HG02678 (cell line): ENCODE results near the gene PTPRN2.
"Not testable (repeated sequence)": the region's sequence is repeated elsewhere in the genome, so short reads cannot be mapped to it uniquely, and the experiment has no call there.

Experiments
- ATAC-seq: cut with Tn5 transposase; IDR thresholded peaks from one replicate; pipeline ENCODE4 v1.9.1; 2021; ENCODE audit warnings: mild to moderate bottlenecking, moderate library complexity; ENCODE audit not compliant: unreplicated experiment

PTPRN2 gene

DNA sequence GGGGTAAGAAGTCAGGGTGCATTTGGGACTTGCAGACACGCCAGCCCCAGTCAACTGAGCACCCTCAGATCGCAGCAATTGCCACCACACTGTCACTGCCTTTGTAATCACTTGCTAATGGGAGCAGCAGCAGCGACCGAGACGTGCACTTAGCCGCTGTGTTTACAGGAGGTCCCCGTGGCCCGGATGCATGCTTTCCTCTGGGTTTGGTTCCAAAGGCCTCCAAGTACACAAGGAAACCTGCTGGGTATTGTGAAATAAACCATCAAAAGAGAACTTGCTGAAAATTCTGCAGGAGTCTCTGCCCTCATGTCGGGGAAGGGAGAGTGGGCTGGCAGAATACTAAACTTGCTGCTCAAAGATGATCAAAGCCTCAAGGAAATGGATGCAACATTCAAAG is 909.1 kb downstream of the PTPRN2 start:
- ATAC-seq, result no peak

DNA sequence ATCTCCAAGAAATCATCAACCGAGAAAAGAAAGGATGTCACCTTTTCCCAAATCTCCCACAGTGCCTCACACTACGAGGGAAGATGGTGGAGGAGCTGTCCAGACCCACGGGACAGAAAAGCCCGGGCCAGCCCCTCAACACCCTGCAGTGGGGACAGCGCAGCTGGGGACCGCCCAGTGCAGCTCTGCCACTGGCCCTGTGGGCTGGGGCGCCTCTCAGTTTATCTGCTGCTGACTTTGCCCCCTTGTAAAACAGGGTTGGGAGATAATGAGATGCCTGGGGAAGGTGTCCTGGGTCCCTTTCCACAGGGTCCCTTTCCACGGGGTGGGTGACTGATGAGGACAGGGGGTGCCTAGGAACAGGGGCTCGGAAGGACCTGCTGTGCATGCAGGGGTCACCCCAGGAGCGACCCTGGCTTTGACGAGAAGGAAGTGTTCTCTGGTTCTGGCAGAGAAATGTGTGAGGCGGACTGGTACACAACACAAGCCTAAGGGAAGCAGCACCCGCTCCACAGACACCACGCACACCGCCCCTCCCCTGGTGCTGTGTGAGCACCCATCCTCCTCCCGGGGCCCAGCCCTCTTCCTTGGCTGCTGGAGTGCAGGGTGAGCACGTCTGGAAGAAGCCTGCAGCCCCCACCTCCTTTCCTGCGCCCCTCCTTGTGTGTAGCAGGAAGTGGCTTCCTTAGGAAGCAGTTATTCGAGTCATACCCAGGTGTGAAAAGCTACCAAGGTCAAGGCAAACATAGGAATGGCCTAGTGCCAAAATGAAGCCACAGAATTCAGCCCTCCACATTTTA is 911.0 kb downstream of the PTPRN2 start:
- no peak for ATAC-seq

- no peak for ATAC-seq
These were observed 911.6 kb downstream of the PTPRN2 start for GRCh38 chr7:157676001-157676400.

- no peak for ATAC-seq
These were observed 912.1 kb downstream of the PTPRN2 start for GRCh38 chr7:157675427-157675927.

DNA sequence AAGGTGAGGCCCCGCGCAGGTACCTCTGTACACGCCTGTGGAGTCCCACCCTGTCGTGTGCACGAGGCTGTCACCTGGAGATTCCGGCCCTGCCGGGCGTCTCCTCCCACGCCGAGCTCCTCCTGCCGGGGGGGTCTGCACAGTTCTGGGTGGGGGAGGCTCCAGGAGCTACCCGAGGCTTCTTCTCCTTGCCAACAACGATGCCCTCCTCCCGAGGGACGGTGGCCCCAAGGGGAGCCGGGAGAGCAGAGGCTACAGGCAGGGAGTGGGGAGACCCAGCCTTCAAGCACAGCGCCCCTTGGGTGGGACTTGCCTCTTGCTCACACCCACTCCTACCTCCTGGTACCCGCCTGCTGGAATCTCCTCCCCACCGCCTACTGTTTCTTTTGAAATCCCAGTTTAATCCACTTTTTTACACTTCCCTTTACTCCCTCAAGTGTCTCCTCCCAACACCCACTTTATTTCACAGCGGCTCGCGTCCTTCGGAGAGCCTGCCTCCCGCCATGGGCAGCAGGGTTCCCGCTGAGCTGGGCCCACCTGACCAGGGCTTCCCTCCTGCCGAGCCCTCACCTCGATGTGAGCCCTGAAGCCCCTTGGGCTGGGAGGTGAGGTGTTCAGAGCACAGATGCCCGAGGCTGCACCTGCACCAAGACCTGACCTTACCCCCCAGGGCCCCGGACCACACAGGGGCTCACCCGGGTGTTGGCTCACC is 912.8 kb downstream of the PTPRN2 start:
- ATAC-seq, result no peak

DNA sequence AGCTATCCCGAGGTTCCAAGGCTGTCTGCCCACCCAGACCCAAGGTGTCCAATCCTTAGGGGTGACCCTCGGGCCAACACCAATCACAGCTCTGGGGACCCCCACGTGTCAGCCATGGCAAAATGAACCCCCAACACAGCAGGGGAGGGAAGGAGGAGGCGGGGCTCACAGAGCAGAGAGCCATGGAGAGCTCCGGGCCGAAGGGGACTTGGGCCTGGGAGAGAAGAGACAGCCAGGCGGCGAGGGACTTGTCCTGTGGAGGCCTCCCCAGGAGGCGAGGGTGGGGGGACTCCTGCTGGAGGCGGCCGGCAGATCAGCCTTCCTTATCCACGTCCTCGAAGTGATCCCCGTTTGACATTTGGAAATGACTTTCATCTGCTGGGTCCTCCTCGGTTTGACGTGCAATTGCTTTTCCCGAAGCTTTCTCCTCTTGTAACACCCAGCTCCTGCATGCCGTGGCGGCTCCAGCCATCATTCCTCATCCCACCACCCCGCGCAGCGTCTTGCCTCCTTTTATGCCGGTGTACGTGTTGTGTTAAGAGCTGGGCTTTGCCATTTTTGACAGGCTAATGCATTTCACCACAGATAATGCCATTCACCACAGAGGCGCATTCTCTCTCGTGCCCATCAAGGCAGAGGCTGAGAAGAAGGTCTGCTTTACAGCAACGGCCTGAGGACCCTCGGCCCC is 913.5 kb downstream of the PTPRN2 start:
- ATAC-seq, result no peak

- ATAC-seq, result no peak
These were observed 914.0 kb downstream of the PTPRN2 start for GRCh38 chr7:157673573-157673972.

- ATAC-seq, result no peak
These were observed 916.0 kb downstream of the PTPRN2 start for GRCh38 chr7:157671358-157672255.

DNA sequence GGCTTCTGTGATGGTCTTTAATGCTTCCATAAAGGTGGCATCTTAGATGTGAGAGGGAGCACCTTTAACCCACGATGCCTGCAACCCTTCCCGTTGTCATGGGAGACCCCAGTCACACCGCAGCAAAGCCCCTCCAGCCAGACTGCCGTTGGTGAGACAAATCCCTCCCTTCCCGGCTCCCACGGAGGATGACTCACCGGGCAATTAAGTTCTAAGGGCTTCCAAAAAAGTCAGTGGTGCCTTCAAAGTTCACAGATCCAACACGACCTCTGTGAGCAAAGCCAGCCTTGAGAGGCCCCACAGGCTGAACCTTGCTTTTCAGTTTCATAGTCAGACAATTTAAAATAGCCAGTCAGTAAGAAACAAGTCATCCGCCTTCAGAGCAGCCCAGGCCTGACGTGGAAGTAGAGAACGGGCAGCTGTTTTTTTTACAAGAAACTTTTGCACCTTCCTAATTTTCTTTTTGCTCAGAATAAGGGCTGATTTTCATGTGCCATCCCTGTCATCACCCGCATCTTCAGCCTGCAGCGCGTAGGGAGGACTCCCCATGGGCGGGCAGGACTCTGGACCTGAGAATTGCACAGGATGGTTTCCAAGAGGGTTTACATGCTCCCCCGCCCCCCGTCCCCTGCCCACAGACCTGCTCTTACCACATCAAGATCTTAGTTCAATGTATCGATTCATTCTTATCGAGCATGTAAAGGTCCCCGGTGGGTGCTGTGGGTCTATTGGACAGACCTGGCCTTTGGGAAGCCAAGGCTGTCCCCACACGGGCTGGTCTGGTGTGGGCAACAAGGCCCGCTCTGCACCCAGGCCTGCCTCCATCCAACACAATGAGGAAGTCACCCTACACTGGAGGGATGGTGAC is 916.9 kb downstream of the PTPRN2 start:
- ATAC-seq, result no peak

- no peak for ATAC-seq
These were observed 917.8 kb downstream of the PTPRN2 start for GRCh38 chr7:157669768-157670351.

DNA sequence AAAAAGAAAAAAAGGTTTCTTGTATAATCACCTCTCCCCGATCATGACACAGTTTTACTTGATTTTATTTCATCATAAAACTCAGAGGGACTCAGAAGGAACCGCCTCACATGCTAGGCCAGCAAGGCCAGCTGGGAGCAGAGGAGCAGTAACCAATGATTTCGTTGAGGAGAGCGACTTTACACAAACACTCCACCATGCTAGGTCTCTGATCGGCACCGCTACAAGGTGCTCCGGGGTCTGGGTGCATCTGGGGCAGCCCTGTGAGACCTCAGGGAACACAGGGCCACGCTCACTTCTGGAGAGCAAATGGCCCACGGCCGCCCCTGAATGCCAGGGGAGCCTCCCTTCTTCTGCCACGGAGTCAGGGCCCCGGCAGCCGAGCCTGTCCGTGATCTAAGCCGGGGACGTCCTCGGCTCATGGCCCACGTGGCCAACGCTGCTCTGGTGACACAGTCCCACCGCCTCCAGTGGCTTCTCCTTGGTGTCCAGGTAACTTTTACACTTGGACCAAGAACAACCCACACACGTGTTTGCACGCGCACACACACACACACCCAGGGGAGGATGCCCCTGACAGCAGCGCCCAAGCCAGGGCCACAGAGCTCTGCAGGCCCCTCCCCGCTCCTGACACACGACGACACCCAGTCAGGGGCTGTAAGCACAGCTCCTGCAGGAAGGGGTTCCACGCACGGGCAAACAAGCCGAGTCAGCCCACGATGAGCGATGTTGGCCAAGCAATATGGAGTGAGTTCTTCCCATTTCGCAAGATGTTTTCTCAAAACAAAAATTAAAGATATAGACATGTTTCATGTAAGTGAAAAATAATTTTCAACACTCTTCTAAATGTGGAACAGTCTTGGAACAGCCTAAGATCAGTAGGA is 918.5 kb downstream of the PTPRN2 start:
- ATAC-seq, result no peak

DNA sequence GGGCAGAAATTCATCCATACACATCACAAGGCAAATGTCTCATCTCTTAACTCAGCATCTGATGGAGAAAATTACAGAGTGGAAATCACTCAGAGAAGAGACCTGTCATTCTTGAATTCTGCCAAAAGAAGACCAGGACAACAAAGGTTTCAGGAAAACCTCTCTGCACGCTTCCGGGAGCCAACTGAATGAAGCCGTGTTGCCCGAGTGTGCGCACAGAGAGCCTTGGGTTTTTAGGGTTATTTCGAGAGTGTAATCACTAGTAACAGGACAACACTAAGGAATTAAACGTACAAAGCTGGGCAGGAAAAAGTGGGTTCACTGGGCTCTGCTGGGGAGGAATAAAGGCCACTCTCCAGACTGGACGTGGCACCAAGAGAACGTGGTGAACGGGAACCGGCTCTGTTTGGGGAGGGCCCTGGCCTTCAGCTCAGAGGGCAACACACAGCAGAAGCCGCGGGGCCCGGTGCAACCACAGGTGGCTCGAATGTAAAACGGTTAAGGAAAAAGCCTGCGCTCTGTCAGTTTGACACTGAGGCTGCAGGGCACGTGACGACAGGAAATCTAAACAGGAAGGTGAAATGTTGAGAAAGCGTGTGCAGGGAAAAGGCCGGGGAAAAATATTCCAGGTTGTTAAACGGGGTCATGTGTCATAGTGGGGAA is 919.3 kb downstream of the PTPRN2 start:
- no peak for ATAC-seq

DNA sequence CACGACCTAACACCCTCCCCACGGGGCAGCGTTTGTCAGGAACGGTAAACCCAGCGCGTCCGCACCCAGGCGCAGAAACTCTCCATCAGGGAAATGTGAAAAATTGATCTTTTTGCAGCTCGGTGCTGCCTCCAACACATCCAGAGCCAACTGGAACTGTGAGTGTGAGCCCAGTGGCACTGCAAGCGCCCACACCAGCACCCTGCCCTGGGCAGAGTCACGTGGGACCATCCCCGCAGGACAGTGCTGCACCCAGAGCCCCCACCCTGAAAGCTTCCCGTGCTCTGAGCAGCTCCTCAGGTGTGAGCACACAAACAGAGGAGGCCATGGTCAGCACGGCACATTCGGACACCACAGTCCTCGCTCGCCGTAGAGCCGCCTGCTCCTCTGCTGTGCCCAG is 919.9 kb downstream of the PTPRN2 start:
- ATAC-seq, result no peak

DNA sequence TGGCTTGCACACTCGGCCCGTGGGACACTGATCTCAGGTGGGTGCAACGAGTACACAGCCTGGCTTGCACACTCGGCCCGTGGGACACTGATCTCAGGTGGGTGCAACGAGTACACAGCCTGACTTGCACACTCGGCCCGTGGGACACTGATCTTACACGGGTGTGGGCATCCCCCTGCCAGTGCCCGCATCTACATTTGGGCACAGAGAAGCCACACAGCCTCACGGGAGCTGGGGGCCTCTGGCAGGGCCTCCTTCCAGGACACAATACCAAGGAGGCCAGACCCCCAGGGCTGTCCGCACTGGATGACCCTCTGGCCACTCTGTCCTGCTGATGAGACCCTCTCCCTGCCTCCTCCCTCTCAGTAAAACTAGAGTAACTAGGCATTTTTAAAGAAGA is 920.4 kb downstream of the PTPRN2 start:
- ATAC-seq, result no peak

- ATAC-seq, result no peak
These were observed 921.0 kb downstream of the PTPRN2 start for GRCh38 chr7:157666530-157667040.

GRCh38 chr7:157665634-157665988 is 922.0 kb downstream of the PTPRN2 start:
- ATAC-seq, result not testable (repeated sequence)

- no peak for ATAC-seq
These were observed 922.6 kb downstream of the PTPRN2 start for GRCh38 chr7:157664871-157665633.
